Endodermal cell (in vitro differentiated cells): ENCODE data around the gene PSAP. TPM values are rescaled to one million over a fixed set of nuclear protein-coding genes. Genes with fewer than 3 reads are reported as not detected.

Source experiments
- DNase-seq: peaks from one replicate; pipeline ENCODE4 v3.0.0-alpha.2; 2017
- H3K27ac ChIP-seq: 2 replicates; pipeline ENCODE4 v1.5.1; 2013; ENCODE audit warnings: mild to moderate bottlenecking, low read depth, low read length, moderate library complexity
- H3K27me3 ChIP-seq: 2 replicates; pipeline ENCODE4 v1.6.1; 2013; ENCODE audit warnings: mild to moderate bottlenecking, low read length, moderate library complexity; ENCODE audit not compliant: insufficient read depth, control insufficient read depth, poor library complexity, severe bottlenecking
- H3K36me3 ChIP-seq: 2 replicates; pipeline ENCODE4 v1.7.0; 2013; ENCODE audit warnings: mild to moderate bottlenecking, low read length, moderate library complexity; ENCODE audit not compliant: control insufficient read depth, insufficient read depth
- H3K4me1 ChIP-seq: one replicate; pipeline ENCODE4 v1.7.0; 2013; ENCODE audit warnings: low read length; ENCODE audit not compliant: control insufficient read depth, insufficient read depth
- H3K4me3 ChIP-seq: 2 replicates; pipeline ENCODE4 v1.5.1; 2013; ENCODE audit warnings: mild to moderate bottlenecking, low read length, moderate library complexity
- H3K9ac ChIP-seq: 2 replicates; pipeline ENCODE4 v1.6.1; 2013; ENCODE audit warnings: mild to moderate bottlenecking, low read length, moderate library complexity; ENCODE audit not compliant: poor library complexity, severe bottlenecking; ENCODE audit errors: extremely low read depth
- H3K9me3 ChIP-seq: 2 replicates; pipeline ENCODE4 v1.6.1; 2013; ENCODE audit warnings: mild to moderate bottlenecking, low read length, moderate library complexity; ENCODE audit not compliant: control insufficient read depth
- H3K27ac Mint-ChIP-seq: 2 replicates; pipeline ENCODE4 v1.8.0; 2020; ENCODE audit warnings: mixed read lengths
- H3K27me3 Mint-ChIP-seq: 2 replicates; pipeline ENCODE4 v1.8.0; 2021; ENCODE audit warnings: mild to moderate bottlenecking, mixed read lengths; ENCODE audit not compliant: insufficient read depth
- H3K36me3 Mint-ChIP-seq: 2 replicates; pipeline ENCODE4 v1.8.0; 2020; ENCODE audit warnings: low read depth, mixed read lengths
- H3K4me1 Mint-ChIP-seq: 2 replicates; pipeline ENCODE4 v1.8.0; 2020; ENCODE audit warnings: mixed read lengths
- H3K4me3 Mint-ChIP-seq: 2 replicates; pipeline ENCODE4 v1.8.0; 2020; ENCODE audit warnings: mild to moderate bottlenecking, moderate library complexity, mixed read lengths
- H3K9me3 Mint-ChIP-seq: 2 replicates; pipeline ENCODE4 v1.8.0; 2020; ENCODE audit warnings: mild to moderate bottlenecking, mixed read lengths
- WGBS, 2 experiments: methylation state at CpG; one replicate each; pipeline versions ENCODE4 v1.1.5 to v1.1.7; 2013; ENCODE audit warnings: missing lambda C conversion rate in 2 of 2, mixed read lengths in 1 of 2; ENCODE audit not compliant: insufficient coverage in 1 of 2, insufficient read length in 1 of 2; 5-methylcytosine and 5-hydroxymethylcytosine counted together
- total RNA-seq, 2 donors: library from RNA; stranded (reverse); fragmentation: NEBNext Ultra II Directional in 1 of 2; extraction: Animal tissue kit (Norgen Biotek cat#: 25700) in 1 of 2; gene quantifications; 2 replicates in 1 of 2; 3 replicates in 1 of 2; pipeline ENCODE4 v1.2.1, GENCODE V29; 2021
- TF ChIP-seq, protein P1 (sequence below): fragments of 200-600 bp; sonication (generic); conservative IDR thresholded peaks from 2 replicates; pipeline ENCODE4 v1.5.0; 2021; ENCODE audit warnings: antibody characterized with exemption, mild to moderate bottlenecking

The PSAP gene
- total RNA-seq, 2 donors from 2014 or later: 456 to 549 TPM

DNA sequence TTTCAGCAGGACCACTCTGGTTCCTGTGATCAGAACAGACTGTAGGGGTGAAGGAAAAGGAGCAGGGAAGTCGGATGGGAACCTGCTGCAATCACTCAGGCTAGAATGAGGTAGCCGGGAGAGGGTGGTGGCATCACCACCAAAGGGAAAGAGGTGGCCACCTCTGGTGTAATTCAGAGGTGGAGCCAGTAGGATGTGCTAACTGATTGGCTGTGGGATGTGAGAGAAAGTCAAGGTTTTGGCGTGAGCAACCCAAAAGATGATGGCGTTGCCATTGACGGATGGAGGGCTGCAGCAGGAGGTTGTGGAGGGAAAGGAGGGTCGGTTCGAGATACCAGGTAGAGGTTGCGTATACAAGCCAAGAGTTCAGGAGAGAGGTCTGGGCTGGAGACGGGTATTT is 70.3 kb downstream of the PSAP start:
- H3K27ac Mint-ChIP-seq: no peak overlapping the region
- H3K4me3 Mint-ChIP-seq: no peak overlapping the region
- Histone ChIP-seq H3K9ac (no peak overlapping the region), H3K27me3 (no peaks in the 10 kb centered on the region), H3K27ac (no peak overlapping the region), H3K4me3 (no peak overlapping the region), H3K4me1 (no peaks in the 10 kb centered on the region), H3K36me3 (no peaks in the 10 kb centered on the region), H3K9me3 (no peaks in the 10 kb centered on the region)
- WGBS, 2 experiments: 84 to 91% methylated on average over 7 to 9 of the region's 9 CpGs
- no peaks in the 10 kb centered on the region for H3K36me3 Mint-ChIP-seq
- TF ChIP-seq, protein P1, sequence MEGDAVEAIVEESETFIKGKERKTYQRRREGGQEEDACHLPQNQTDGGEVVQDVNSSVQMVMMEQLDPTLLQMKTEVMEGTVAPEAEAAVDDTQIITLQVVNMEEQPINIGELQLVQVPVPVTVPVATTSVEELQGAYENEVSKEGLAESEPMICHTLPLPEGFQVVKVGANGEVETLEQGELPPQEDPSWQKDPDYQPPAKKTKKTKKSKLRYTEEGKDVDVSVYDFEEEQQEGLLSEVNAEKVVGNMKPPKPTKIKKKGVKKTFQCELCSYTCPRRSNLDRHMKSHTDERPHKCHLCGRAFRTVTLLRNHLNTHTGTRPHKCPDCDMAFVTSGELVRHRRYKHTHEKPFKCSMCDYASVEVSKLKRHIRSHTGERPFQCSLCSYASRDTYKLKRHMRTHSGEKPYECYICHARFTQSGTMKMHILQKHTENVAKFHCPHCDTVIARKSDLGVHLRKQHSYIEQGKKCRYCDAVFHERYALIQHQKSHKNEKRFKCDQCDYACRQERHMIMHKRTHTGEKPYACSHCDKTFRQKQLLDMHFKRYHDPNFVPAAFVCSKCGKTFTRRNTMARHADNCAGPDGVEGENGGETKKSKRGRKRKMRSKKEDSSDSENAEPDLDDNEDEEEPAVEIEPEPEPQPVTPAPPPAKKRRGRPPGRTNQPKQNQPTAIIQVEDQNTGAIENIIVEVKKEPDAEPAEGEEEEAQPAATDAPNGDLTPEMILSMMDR: peak; percentile 35
- no peaks in the 10 kb centered on the region for H3K4me1 Mint-ChIP-seq
- peaks cover 6% of the 10 kb centered on the region for H3K27me3 Mint-ChIP-seq
- H3K9me3 Mint-ChIP-seq: peaks cover 3% of the 10 kb centered on the region
- peak; percentile 62 for DNase-seq

DNA sequence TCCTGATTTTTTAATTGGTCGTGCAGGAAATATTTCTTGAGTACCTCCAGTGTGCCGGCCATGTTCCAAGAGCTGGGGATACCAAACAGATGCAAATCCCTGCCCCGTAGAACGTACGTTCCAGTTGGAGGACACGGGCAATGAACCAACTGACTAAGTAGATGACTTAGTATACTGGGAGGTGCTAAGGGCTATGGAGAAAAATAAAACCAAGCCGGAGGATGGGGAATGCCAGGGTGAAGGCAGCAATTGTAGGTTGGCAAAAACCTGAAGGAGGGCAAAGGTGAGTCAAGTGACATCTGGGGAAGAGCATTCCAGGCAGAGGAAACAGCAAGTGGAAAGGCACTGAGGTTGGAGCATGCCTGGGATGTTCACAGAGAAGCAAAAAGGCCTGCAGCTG is 70.9 kb downstream of the PSAP start:
- H3K27ac Mint-ChIP-seq: no peak overlapping the region
- H3K4me3 Mint-ChIP-seq: no peak overlapping the region
- 88 to 97% methylated on average over 7 of the region's 7 CpGs for WGBS, 2 experiments
- TF ChIP-seq, protein P1: no peak
- H3K9ac ChIP-seq: no peak overlapping the region
- peaks cover 4% of the 10 kb centered on the region for H3K27me3 Mint-ChIP-seq
- H3K36me3 Mint-ChIP-seq: no peaks in the 10 kb centered on the region
- H3K27ac ChIP-seq: no peak overlapping the region
- no peaks in the 10 kb centered on the region for H3K4me1 ChIP-seq
- no peaks in the 10 kb centered on the region for H3K9me3 ChIP-seq
- no peak for DNase-seq
- H3K4me1 Mint-ChIP-seq: no peaks in the 10 kb centered on the region
- no peak overlapping the region for H3K4me3 ChIP-seq
- no peaks in the 10 kb centered on the region for H3K27me3 ChIP-seq
- no peaks in the 10 kb centered on the region for H3K36me3 ChIP-seq
- peaks cover 3% of the 10 kb centered on the region for H3K9me3 Mint-ChIP-seq

DNA sequence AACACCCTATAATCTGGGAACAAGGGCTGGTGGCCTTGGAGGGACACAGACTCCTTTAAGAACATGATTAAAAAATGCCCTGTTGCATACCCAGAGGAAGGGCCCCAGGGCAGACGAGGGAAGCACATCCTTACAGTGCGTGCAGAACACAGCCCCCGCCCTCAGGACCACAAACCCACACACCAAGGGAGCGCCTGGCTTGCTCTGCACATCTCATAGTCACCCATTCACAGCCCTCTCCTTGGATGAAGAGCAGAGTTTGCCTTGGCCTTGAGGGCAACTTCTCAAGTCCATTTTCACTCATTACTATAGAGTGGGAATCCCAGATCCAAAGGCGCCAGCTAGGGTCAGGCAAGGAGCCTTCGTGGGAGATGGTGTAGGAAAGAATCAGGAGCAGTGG is 71.4 kb downstream of the PSAP start:
- WGBS, 2 experiments: 88 to 91% methylated on average over 2 to 6 of the region's 6 CpGs

More for the DNA sequence above, 71.4 kb downstream of the PSAP start:
- TF ChIP-seq, protein P1: no peak
- no peak for DNase-seq
- H3K9me3 Mint-ChIP-seq: peaks cover 3% of the 10 kb centered on the region
- Histone ChIP-seq H3K9me3 (no peaks in the 10 kb centered on the region), H3K4me3 (no peak overlapping the region), H3K4me1 (no peaks in the 10 kb centered on the region), H3K9ac (no peak overlapping the region), H3K36me3 (no peaks in the 10 kb centered on the region), H3K27me3 (peaks cover under 1% of the 10 kb centered on the region), H3K27ac (no peak overlapping the region)
- H3K4me1 Mint-ChIP-seq: no peaks in the 10 kb centered on the region
- no peak overlapping the region for H3K27ac Mint-ChIP-seq
- no peak overlapping the region for H3K4me3 Mint-ChIP-seq
- peaks cover 5% of the 10 kb centered on the region for H3K27me3 Mint-ChIP-seq
- no peaks in the 10 kb centered on the region for H3K36me3 Mint-ChIP-seq
